Fibroblast of lung (primary cell): ENCODE data around the gene FOXA3. TPM values are rescaled to one million over a fixed set of nuclear protein-coding genes. Genes with fewer than 3 reads are reported as not detected.

Experiments used
- DNase-seq, 2 donors: peaks; one replicate each; pipeline versions ENCODE4 v3.0.0 to v3.0.0-alpha.2; 2010; ENCODE audit warnings: low read depth in 2 of 2
- H2AFZ ChIP-seq: 2 replicates; pipeline ENCODE4 v1.5.1; 2012; ENCODE audit warnings: low read length, control low read depth, inconsistent platforms
- H3K27ac ChIP-seq: 2 replicates; pipeline ENCODE4 v1.5.1; 2011; ENCODE audit warnings: low read length, control low read depth; ENCODE audit not compliant: insufficient read depth
- H3K27me3 ChIP-seq: 2 replicates; pipeline ENCODE4 v1.5.1; 2011; ENCODE audit warnings: mild to moderate bottlenecking, low read length; ENCODE audit not compliant: control insufficient read depth, insufficient read depth
- H3K36me3 ChIP-seq: 2 replicates; pipeline ENCODE4 v1.5.1; 2011; ENCODE audit warnings: low read length; ENCODE audit not compliant: control insufficient read depth, insufficient read depth
- H3K4me1 ChIP-seq: 2 replicates; pipeline ENCODE4 v1.5.1; 2011; ENCODE audit warnings: low read length; ENCODE audit not compliant: control insufficient read depth, insufficient read depth; ENCODE audit errors: extremely low read depth
- H3K4me2 ChIP-seq: 2 replicates; pipeline ENCODE4 v1.5.1; 2011; ENCODE audit warnings: low read length, control low read depth; ENCODE audit not compliant: insufficient read depth; ENCODE audit errors: extremely low read depth
- H3K4me3 ChIP-seq, 4 experiments: fragments of 200-600 bp in 1 of 4; sonication (generic) in 1 of 4; replicated peaks in 1 of 4; 2 replicates each; pipeline ENCODE4 v1.5.1; 2011 to 2016; ENCODE audit warnings: low read length in 4 of 4, low read depth in 3 of 4, mild to moderate bottlenecking in 3 of 4, control low read depth in 2 of 4, inconsistent platforms in 1 of 4, mixed read lengths in 1 of 4; ENCODE audit not compliant: insufficient read depth in 1 of 4; ENCODE audit errors: control extremely low read depth in 1 of 4
- H3K79me2 ChIP-seq: 2 replicates; pipeline ENCODE4 v1.5.1; 2012; ENCODE audit warnings: mild to moderate bottlenecking, low read length, inconsistent platforms; ENCODE audit not compliant: control insufficient read depth, insufficient read depth
- H3K9ac ChIP-seq: 2 replicates; pipeline ENCODE4 v1.5.1; 2011; ENCODE audit warnings: mild to moderate bottlenecking, low read length, control low read depth; ENCODE audit not compliant: insufficient read depth
- H3K9me3 ChIP-seq: 2 replicates; pipeline ENCODE4 v1.5.1; 2012; ENCODE audit warnings: low read depth, low read length; ENCODE audit not compliant: control insufficient read depth, insufficient read depth
- H4K20me1 ChIP-seq: 2 replicates; pipeline ENCODE4 v1.5.1; 2011; ENCODE audit warnings: low read length; ENCODE audit not compliant: control insufficient read depth, insufficient read depth; ENCODE audit errors: extremely low read depth
- EZH2 ChIP-seq: IDR thresholded peaks from 2 replicates; pipeline ENCODE4 v1.5.1; 2012; ENCODE audit warnings: low read length, control low read depth, mild to moderate bottlenecking; ENCODE audit errors: missing control alignments
- polyA plus RNA-seq, 2 donors: library from polyadenylated mRNA; depleted of rRNA in 1 of 2; stranded (reverse) in 1 of 2; unstranded in 1 of 2; fragments of >200 nt; gene quantifications; 2 replicates each; pipeline ENCODE4 v1.2.1, GENCODE V29; 2011 to 2012; ENCODE audit warnings: missing spikeins in 1 of 2
- total RNA-seq: library from RNA; depleted of rRNA; stranded (reverse); fragments of >200 nt; gene quantifications from 2 replicates; pipeline ENCODE4 v1.2.1, GENCODE V29; 2014
- TF ChIP-seq, protein P1 (sequence below), 2 donors: IDR thresholded peaks in 1 of 2; conservative IDR thresholded peaks in 1 of 2; 1 replicate in 1 of 2; 2 replicates in 1 of 2; pipeline ENCODE4 v1.5.1; 2011 to 2012; ENCODE audit warnings: low read length in 2 of 2, control low read depth in 1 of 2, inconsistent platforms in 1 of 2, low read depth in 1 of 2, mild to moderate bottlenecking in 1 of 2

FOXA3 gene
- total and polyA plus RNA-seq, 2 donors (not counting 1 experiment from before 2014, with no cell fraction given), result not detected

DNA sequence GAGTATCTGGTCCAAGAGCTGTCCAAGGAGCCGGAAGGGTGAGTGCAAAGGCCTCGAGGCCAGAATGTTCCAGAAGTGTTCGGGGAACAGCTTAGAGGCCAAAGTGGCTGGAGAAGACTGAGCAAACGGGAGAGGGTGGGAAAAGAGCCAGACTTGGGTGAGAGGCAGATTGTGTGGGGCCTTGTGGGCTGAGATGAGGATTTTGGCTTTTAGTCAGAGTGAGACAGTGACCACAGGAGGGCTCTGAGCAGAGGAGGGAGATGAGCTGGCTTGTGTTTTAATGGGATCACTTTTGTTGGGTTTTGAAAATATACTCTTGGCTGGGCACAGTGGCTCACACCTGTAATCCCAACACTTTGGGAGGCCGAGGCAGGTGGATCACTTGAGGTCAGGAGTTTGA is 44.8 kb downstream of the FOXA3 start:
- no peaks in the 10 kb centered on the region for H4K20me1 ChIP-seq
- no peak overlapping the region for H3K27ac ChIP-seq
- H3K4me1 ChIP-seq, result no peaks in the 10 kb centered on the region
- no peaks in the 10 kb centered on the region for H3K9me3 ChIP-seq
- no peak for TF ChIP-seq EZH2
- TF ChIP-seq, protein P1, sequence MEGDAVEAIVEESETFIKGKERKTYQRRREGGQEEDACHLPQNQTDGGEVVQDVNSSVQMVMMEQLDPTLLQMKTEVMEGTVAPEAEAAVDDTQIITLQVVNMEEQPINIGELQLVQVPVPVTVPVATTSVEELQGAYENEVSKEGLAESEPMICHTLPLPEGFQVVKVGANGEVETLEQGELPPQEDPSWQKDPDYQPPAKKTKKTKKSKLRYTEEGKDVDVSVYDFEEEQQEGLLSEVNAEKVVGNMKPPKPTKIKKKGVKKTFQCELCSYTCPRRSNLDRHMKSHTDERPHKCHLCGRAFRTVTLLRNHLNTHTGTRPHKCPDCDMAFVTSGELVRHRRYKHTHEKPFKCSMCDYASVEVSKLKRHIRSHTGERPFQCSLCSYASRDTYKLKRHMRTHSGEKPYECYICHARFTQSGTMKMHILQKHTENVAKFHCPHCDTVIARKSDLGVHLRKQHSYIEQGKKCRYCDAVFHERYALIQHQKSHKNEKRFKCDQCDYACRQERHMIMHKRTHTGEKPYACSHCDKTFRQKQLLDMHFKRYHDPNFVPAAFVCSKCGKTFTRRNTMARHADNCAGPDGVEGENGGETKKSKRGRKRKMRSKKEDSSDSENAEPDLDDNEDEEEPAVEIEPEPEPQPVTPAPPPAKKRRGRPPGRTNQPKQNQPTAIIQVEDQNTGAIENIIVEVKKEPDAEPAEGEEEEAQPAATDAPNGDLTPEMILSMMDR (conservative IDR thresholded peaks at IDR 0.05 in 1 of 2, IDR thresholded peaks at IDR 0.05 in 1 of 2; ENCODE audit: low read depth in 1 of 2, low read length in 2 of 2), result no peak
- peak in 1 of 2 donors; percentile 35 for DNase-seq
- no peaks in the 10 kb centered on the region for H3K36me3 ChIP-seq
- H2AFZ ChIP-seq, result no peak overlapping the region
- peaks cover 2% of the 10 kb centered on the region for H3K27me3 ChIP-seq
- H3K79me2 ChIP-seq, result no peaks in the 10 kb centered on the region
- H3K4me2 ChIP-seq, result no peak overlapping the region
- H3K9ac ChIP-seq, result no peak overlapping the region
- H3K4me3 ChIP-seq, result no peak overlapping the region

DNA sequence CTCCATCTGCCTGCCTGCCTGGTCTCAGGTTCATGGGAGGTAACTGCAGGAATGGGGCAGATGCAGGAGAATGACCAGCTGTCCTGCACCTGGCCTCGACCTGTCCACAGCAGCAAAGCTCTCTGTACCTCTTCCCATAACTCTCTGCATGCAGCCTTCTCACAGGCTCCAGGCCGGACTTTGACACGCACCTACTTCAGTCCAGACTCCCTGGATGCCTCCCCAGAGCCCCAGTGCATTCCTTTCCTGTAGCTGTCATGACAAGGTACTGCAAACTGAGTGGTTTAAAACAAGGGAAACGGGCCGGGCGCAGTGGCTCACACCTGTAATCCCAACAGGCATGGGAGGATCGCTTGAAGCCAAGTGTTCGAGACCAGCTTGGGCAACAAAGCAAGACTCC is 47.2 kb downstream of the FOXA3 start:
- DNase-seq, result no peak
- H3K4me1 ChIP-seq, result no peaks in the 10 kb centered on the region
- H3K27ac ChIP-seq, result no peak overlapping the region
- H3K4me2 ChIP-seq, result no peak overlapping the region
- H4K20me1 ChIP-seq, result no peaks in the 10 kb centered on the region
- no peaks in the 10 kb centered on the region for H3K36me3 ChIP-seq
- no peak overlapping the region for H3K9ac ChIP-seq
- H2AFZ ChIP-seq, result no peak overlapping the region
- peaks cover 2% of the 10 kb centered on the region for H3K27me3 ChIP-seq
- H3K9me3 ChIP-seq, result no peaks in the 10 kb centered on the region
- no peaks in the 10 kb centered on the region for H3K79me2 ChIP-seq
- TF ChIP-seq EZH2, result no peak
- TF ChIP-seq, protein P1 (conservative IDR thresholded peaks at IDR 0.05 in 1 of 2, IDR thresholded peaks at IDR 0.05 in 1 of 2; ENCODE audit: low read depth in 1 of 2, low read length in 2 of 2), result no peak
- H3K4me3 ChIP-seq, result no peak overlapping the region

GRCh38 chr19:45913874-45914830 is 50.0 kb downstream of the FOXA3 start, which contains the start of gene NANOS2:
Gene NANOS2 (minus strand): TSS chr19:45914778. CDS start chr19:45914693, 85 bp downstream.
- Histone ChIP-seq H3K4me2 (no peak within 1 kb of the TSS), H3K9ac (no peak within 1 kb of the TSS), H3K27me3 (peaks cover 2% of the 10 kb centered on the region), H3K36me3 (no peaks in the 10 kb centered on the region), H3K4me3 (no peak within 1 kb of the TSS), H4K20me1 (no peaks in the 10 kb centered on the region), H2AFZ (no peak within 1 kb of the TSS), H3K27ac (no peak within 1 kb of the TSS), H3K79me2 (no peaks in the 10 kb centered on the region), H3K4me1 (no peaks in the 10 kb centered on the region), H3K9me3 (no peaks in the 10 kb centered on the region)
- no peak for DNase-seq
- TF ChIP-seq, protein P1 (conservative IDR thresholded peaks at IDR 0.05 in 1 of 2, IDR thresholded peaks at IDR 0.05 in 1 of 2; ENCODE audit: low read depth in 1 of 2, low read length in 2 of 2), result no peak
- TF ChIP-seq EZH2, result no peak
